GM19397 (cell line): ENCODE results near the gene TMEM86A.

ENCODE experiments used
- ATAC-seq: cut with Tn5 transposase; IDR thresholded peaks from one replicate; pipeline ENCODE4 v1.9.1; 2021; ENCODE audit warnings: mild to moderate bottlenecking, moderate library complexity; ENCODE audit not compliant: unreplicated experiment

Gene TMEM86A

DNA sequence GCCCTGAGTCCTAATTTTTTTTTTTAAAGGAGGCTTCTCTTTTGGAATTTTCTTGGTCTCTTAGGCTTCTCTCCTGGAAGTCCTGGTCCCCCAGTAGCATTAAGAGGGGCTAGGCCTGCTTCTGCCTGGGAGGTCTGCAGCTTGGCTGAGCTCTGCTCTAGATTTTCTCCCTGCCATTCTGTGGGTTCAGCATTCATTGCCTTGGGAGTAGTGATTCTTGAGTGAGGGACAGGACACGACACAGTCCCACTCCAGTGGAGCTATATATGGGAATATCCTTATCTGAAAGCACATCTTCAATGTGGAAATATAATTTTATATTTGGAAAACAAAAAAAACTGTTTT, 23.7 kb downstream of the TMEM86A start:
- ATAC-seq = no peak

DNA sequence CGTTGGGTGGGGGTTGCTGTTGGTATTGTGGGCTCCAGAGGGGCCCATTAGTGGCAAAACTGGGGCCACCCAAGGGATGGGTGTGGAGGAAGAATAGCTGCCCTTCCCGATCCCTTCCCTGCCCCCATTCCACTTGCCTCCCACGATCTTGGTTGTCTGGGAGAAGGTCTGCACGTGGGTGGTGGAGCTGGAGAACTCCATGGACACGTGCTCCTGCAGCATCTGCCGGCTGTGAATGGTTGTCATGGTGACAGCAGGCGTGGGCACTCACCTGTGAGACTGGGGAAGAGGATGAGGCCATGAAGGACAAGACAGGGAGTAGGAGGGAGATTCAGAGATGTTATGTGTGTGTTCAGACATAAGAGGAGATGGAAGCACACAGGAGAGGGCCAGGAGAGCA, 25.4 kb downstream of the TMEM86A start:
- no peak for ATAC-seq

DNA sequence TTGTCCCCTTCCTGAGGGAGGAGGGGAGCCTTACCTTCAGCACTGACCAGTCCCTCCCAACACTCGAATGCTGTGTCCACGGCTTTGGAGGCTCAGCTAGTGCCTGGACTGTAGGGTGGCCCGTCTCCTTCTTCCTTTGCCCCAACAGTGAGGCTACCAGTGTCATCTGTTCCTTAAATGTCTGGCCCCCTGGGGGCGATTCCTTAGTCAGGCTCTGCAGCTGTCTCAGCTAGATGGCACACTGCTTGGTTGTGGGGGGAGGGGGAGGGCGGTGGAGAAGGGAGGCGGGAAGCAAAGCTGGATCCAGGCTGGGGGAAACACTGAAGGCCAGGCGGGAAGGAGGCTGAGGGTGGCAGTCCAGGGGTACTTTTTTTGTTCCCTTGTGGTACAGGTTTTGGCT, 27.5 kb downstream of the TMEM86A start, which contains the start of gene IGSF22:
Gene IGSF22 (minus strand): TSS at position 149 of the 400 bp plus-strand sequence. CDS start 1,952 bp downstream, outside the sequence.
- ATAC-seq = no peak

DNA sequence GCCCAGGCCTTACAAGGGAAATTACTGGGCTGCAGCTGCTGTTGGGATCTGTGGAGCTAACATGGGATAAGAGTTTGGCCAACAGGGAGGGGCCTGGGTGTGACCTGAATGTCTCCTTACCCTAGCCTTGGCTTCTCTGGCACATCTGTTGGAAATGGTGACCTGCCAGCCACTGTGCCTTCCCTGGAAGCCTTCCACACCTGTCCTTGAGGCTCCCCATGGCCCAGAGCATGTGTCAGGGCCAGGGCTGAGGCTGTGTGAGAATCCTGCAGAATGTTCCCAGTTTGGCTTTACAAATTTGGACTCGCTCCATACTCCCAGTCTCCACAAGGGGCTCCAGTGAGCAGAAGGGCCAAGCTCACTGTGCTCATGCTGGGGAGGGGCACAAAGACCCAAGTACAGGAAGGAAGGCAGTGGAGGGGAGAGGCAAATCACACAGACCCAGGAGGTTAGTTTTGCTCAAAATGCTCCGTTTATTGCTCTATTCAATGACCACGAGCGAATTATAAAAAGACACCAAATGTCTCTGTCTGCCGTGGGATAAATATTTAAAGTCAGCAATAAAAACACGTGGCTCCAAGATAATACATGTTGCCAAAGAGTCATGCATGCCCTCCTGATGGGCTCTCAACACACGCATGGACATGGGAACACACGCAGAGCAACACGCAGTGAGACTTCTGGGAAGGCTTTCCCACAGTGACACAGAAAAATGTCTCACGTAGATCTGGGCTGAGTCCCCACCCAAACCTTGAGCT, 29.1 kb downstream of the TMEM86A start:
- no peak for ATAC-seq

DNA sequence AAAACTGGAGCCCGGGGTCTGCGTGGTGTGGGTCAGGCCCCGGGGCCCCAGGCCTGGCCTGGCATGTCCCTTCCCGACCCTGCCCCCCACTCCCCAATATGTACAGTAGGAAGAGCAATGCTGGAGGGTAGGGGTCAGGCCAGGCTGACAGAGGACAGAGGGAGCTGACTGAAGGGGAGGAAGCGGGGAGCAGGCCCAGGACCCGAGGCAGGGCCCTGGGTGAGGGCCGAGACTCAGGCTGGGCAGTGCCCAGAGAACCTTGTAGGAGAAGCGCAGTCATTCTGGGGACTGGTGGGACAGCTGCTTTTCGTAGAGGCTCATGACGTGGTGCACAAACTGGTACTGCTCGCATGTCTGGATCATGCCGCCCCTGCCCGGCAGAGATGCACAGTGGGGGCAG, 30.1 kb downstream of the TMEM86A start:
- no peak for ATAC-seq

DNA sequence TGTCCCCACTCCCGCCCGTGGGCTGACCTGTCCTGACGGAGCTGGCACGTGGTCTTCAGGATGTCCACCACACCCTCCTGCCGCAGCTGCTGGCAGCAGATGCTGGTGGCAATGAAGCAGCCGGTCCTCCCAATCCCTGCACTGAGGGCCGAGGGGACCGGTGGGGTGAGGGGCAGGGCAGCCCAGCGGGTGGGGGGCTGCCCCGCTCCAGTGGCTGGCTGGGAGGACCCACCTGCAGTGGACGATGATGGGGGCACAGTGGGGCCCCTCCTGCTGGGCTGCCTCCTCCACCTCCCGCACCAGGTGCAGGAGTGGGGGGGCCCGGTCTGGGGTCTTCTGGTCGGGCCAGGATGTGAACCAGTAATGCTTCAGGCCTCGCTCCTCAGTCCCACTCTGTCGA, 30.8 kb downstream of the TMEM86A start:
- no peak for ATAC-seq

DNA sequence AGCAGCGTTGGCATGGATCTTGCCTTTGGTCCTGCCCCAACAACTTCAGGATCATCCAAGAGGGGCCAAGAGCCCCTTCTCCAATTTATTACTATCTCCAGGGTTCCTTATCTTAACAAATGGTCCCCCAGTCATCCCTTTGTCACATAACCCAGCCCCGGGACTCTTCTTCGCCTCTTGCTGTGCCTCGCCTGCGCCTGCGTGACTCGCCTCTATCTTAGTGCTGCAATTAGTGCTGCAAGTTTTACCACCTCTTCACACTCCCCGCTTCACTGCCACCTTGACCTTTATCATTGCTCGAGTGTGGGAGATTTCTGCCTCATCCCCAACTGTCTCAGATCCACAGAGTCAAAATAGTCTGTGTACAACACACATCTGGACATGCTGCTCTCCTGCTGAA, 31.4 kb downstream of the TMEM86A start:
- ATAC-seq = no peak

DNA sequence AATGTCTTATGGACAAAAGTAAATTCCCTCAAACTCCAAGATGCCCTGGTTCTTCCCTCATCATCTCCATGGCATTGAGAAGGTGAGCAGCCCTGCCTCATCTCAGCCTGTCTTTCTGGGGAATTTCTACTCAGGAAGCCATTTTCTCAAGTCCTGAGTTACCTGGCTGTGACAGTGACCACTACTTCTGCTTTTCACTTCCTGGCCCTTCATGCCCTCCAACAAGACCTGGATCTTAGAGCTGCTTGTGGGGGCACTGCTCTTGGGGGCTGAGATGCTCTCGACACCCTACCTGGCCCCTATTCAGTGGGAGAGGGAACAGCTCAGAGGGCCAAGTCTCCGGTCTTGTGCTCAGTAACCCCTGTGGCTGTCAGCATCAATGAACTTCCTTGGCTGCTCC, 32.9 kb downstream of the TMEM86A start:
- no peak for ATAC-seq

DNA sequence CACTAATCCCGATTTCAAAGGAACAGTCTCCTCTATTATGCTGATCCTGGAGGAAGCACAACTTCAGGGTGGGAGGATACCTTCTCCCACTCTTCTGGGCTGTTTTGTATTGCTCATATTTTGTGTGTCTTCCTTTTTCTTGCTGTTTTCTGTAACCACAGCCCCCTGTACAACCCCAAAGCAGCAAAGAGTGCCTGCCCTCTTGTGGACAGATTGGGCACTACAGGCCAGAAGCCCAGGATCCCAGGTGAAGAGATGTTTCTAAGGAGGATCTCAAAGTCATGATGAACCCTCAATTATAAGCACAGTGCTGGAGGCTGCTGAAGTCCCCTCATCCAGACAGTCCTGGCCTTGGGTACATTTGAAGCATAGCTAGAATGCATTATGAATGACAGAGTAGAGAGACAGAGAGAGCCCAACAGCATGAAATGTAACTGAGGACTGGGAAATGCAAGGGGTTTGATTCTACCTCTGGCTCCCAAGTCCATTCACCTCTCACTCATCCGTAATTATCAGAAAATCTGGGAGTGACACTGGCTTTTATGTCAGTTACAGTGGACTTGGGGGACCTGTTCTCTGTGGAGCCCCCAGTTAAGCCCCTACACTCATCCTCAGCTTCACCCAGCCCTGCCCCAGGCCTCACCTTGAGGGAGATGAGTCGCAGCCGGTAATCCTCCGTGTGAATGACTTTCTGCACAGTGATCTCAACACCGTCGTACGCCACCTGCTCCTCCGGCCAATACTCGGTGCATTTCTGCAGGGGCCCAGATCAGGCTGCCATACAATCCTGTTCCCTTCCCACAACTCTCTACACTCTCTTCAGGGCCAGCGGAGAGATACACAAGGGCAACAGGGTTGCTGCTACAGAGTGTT, 33.6 kb downstream of the TMEM86A start:
- ATAC-seq = no peak

DNA sequence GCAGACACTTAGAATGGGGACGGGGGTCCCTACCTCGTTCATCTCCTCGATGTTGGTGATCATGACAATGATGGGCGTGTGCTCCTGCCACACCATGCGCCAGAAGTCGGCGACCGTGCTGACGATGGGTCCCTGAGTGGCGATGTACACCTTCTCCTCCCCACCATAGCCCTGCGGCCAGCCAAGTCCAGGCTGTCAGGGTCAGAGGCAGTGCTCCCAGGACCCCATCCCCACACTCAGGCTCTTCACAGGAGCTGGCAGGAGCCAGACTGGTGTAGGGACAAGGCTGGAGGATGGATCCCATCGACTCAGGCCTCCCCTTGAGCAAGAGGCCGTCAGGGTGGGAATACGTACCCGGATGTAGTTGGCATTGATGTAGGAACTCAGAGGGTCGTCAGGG, 34.6 kb downstream of the TMEM86A start:
- ATAC-seq = no peak

DNA sequence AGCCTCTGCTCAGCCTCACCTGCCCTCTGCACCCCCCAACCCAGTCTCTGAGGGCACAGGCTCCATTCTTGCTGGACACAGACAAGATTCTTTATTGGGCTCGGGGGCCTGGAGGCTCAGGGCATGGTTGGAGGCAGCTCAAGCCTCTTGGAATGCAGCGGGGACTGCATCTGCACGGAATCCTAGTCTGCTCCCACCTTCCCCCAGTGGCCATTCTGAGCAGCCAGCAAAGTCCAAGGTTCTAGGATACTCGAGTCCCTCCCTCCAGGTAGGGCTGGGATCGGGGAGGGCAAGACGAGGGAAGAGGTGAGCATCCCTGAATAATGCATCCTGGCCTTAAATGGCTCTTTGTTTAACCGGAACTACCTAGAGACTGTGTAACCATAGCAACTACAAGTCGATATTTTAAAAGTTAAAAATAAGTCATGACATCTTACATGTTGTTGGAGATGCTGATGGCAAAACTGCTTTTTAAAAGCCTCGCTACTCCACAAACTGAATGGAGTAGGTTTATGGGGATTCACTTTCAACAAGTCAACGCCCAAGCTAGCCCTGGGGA, 38.1 kb downstream of the TMEM86A start:
- no peak for ATAC-seq

DNA sequence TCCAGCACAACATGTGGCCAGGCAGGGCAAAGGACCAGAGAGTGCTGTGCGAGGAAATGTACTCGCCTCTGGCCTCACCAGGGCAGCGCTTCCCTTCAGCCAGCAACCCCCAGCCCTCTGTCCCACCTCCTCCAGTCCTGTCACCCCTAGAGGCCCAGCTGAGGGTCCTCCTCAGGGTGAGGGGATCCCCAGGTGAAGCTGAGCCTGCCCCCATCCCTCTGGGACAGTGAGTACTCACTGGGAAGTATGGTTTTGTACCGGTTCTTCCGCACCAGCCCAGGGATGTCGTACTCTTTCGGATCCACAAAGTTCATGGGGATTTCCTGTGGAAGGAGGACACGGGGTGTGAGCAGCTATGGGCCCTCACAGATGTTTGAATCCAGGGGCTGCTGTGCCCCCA, 39.1 kb downstream of the TMEM86A start:
- ATAC-seq = no peak

DNA sequence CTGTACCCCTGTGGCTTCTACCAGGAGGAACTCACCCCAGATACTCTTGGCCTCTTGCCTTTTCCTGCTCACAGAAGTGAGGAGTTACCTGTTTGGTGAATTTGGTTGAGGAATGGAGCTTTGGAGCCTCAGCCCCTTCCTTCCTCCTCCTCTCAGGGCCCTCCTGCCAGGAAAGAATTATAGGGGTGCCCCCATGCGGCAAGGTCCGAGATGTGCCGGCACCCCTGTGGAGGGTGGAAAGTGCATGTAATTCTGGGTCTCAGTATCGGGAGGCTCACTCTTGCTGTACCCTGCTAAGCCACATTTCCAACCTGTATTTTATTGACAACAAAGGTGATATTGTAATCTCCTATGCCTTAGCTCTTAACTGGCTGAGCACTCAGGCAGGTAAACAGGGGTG, 41.1 kb downstream of the TMEM86A start:
- ATAC-seq = no peak

DNA sequence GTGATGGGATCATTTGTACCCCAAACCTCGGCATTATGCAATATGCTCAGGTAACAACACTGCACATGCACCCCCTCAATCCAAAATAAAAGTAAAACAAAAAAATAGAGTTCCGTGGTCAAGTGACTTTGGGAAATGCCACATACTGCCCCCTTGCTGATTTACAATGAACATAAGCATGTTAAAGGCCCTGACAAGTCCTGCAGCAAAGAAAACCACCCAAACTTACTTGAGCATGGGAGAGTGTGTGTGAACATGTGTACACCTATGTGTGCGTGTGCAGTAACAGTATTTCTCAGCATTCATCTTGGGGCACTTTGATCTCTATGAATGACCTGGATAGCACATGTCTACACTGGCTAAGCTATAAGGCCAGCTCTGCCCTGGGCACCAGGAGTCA, 43.2 kb downstream of the TMEM86A start:
- no peak for ATAC-seq

DNA sequence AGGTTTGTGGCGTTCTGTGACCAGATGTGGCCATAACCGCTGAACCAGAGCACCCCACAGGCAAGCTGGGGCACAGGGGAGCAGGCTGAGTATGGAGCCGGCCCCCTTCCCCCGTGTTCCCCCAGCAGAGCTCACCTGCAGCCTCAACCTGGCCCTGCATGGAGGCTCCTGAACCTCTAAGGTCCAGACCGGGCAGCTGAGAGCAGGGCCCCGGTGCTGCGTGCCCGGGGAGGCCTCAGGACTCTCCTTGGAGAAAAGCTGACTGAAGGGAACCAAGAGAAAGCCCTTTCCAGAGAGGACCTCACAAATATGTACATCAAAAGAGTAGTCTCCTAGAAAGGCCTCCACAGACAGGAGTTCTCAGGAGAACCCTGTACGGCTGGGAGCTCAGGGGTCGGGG, 44.8 kb downstream of the TMEM86A start:
- ATAC-seq = no peak

DNA sequence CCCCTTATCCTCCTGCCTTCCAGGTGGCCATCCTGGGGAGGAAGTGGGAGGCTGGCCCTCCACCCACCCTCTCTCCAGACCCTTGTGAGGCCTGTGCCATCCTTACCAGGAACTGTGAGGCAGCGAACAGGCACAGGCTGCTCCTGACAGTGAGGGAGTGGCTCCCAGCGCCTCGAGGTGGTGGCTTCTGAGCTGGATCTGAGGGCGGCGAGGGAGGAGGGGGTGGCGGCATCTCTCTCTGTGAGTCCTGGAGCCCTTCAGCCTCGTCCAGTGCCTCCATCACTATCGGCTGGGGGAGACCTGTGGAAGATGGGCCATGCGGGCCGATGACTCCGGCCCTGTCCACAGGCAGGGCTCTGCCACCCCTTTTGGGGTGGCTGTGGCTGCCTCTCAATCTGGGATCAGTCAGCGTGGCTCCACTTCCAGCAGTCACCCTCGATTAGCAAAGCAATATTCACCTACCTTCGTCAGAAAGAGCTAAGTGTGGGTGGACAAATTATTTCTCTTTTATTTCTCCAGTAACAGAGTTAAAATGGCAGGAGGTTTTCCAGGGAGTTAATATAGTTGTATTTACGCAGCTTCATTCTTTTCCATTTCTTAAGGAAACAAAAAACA, 45.4 kb downstream of the TMEM86A start:
- ATAC-seq = no peak

DNA sequence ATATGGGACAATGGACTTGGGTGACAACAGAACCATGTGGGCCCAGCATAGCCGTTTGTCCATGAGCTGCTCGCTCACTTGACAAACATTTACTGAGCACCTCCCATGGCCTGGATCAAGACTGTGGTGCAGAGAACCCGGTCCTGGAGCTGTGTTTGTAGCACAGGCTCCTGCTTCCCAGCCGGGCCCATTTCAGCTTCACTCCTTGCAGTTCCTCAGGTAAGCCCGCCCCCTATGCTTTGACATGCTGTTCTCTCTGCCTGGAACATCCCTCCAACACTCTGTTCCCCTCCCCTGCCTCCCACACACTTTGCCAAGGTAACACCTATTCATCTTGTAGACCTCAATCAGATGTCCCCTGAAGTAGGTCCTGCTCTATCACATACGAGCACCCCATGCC, 46.7 kb downstream of the TMEM86A start:
- no peak for ATAC-seq

DNA sequence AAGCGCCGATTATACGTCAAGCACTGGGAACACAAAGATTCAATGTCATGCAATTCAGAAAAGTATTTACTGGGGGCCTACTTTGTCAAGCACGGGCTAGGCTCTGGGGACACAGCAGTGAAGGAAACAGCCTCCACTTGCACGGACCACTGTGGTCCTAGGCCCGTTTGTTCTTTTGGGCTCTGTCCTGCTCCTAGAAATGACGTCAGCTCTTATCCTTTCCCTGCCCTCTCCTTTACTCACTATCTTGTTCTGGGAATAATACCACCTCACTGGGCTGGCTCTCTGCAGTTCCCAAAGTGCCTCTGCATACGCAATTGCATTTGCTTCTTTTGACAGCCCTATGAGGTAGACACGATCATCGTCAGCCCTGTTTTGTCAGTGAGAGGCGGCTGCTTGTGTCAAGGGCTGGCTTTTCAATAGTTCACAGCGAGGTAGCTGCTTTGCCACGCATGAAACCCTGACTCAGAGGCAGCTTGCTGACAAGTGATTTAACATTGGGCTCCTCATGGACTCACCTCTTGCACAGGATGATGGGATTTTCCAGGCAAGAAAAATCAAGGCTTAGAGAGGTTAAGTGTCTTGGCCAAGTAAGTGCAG, 50.3 kb downstream of the TMEM86A start:
- ATAC-seq = no peak

DNA sequence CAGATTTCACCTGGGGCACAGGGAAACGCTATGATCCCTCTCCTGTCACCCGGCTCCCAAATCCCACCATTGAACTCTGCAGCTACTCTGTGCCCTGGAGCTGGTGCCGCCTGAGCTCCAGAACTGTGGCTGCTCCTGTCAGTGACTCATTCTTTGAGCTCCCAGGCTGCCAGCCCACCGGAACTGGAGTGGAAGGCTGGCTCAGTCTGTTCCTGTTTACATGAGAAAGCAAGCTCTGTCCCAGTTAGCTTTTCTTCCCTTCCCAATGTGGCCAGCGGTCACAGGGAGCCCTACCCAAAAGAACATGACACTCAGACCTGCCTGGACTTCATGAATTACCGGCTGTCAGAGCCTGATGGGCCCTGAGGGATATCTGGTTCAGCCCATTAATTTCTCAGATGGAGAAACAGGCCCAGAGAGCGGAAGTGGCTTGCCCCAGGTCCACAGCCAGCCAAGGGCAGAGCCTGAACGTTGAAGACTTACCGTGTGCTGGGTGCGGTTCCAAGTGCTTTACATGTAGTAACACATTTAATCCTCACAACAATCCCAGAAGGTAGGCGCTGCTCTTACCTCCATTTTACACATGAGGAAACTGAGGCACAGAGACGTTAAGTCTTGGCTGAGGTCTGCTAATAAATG, 51.2 kb downstream of the TMEM86A start:
- ATAC-seq = no peak

DNA sequence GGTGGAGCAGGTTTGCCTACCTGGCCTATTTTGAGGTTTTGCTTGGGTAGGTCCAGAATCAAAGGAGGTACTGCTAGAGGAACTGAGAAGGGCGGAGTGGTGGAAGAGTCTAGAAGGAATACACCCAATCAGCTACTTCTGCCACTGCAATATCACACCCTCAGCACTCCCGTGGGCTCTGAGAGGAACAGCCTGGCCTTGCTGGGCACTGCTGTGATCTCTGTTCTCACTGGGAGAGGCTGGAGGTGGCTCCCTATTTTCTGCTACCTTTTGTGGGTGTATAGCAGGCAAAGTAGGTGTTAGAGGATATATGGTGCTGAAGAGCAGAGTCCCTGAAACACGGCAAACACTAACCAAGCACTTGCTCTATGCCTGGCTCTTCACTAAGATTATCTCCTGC, 52.4 kb downstream of the TMEM86A start:
- ATAC-seq = no peak

DNA sequence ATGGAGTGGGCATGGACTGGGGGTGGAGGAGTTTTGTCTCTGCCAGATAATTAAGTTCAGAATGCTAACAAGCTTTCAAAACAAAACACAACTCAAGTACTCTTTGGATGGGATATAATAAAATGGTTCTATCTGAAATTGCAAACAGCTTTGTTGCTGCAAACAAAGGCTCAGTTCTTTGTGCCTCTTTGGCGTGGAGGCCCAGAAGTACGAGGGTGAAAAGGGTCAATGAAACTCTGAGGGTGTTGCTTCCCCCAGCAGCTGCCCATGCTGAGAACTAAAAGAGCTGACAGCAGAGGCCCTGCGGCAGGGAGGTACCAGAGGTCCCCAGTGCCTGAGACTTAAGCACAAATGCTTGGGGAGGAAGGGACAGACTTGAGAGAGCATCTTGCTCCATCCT, 53.9 kb downstream of the TMEM86A start:
- no peak for ATAC-seq
